AML-193 (cell line): Measurements from ENCODE around the gene TRIM65.
A peak's percentile ranks its signal among the peaks of the same experiment; 100 is the strongest.
"Not testable (repeated sequence)": the region's sequence is repeated elsewhere in the genome, so short reads cannot be mapped to it uniquely, and the experiment has no call there.

Experiments
- DNase-seq, 2 experiments: peaks; one replicate each; lab custom pipeline; 2025; lab: John Stamatoyannopoulos, UW

TRIM65 gene

DNA sequence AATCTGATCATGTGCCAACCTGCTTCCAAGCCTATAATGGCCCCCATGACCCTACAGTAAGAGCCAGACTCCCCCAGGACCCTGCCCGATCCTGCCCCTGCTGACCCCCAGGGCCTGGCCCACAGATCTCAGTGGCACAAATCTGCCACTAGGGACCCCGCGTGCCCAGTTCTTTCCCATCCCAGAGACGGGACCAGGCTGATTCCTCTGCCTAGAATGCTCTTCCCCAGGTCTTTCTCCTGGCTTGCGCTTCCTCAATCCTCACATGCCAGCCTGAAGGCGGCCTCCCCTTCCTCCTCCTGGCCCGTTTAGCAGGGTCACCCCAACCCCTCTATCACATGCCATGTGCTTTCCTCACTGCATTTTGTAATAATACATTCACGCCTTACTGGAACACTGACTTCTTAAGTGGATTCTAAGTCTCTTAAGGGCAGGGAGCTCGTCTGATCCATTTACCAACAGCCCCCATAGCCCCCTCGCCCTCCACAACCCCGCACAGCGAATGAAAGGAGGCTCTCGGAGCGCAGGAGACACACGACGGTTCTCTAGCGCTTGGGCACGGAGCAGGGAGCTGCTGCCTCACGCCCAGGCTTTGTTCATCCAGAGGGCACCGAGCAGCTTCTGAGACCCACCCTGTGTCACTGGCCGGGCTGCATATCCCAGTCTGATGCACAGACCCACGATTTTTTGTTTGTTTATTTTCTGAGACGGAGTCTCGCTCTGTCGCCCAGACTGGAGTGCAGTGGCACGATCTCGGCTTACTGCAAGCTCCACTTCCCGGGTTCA is 1.2 kb downstream of the TRIM65 start:
- DNase-seq, result peak; percentile 30 to 53

DNA sequence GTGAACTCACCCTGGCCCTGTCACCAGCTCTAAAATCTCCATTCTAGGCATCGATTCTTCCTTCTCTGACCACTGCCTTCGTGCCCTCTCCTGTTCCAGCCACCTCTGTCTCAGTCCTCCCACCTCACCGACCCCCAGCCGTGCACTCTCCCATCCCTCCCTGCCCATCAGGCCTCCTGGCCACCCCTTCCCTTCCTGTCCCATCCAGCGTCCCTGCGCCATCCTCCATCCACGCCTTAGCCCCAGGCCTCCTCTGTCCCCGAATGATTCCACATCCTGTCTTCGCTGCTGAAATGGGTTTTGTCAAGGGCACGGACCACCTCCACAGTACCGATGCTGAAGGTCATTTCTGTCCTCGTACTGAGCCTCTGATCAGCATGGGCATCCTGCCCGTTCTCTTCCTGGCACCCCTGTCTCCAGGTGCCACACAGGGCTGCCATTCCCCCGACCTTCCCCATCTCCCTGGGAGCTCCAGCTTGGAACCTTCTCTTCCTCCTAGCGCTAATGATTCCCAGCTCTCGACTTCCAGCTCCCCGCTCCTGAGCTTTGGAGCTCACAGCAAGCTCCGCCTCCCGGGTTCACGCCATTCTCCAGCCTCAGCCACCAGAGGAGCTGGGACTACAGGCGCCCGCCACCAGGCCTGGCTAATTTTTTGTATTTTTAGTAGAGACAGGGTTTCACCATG is 2.6 kb downstream of the TRIM65 start:
- DNase-seq, result no peak

DNA sequence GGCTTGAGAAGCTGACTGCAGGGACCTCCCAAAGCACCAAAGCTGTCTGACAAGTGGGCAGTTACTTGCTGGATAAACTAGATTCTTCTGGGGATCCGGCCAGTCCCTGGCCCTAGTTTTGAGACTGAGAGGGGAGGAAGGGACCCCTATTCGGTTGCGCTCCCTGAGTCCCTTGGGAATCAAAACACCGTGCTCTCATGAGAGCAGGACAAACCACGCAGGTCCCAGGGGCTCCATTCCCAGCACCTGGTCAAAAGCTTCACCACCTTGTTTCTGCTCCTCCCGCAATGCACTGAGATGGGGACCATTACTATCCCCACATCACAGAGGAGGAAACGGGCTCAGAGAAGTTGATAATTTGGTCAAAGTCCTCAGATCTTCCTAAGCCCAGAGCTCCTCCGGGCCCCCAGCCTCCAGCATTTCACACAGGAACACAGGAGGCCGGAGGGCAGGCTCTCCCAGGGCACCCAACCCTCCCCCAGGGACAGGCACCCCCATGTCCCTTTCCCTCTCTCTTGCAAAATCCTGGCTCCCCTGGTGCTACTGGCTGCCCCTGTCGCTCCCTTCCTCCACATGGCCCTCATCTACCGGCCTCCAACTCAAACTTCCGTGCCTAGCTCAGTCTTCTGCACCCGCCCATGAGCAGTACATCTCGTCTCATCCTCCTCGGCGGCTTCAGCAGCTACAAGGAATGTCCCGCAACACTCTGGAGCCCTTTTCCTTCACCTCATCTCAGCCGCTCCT is 3.3 kb downstream of the TRIM65 start:
- no peak for DNase-seq

DNA sequence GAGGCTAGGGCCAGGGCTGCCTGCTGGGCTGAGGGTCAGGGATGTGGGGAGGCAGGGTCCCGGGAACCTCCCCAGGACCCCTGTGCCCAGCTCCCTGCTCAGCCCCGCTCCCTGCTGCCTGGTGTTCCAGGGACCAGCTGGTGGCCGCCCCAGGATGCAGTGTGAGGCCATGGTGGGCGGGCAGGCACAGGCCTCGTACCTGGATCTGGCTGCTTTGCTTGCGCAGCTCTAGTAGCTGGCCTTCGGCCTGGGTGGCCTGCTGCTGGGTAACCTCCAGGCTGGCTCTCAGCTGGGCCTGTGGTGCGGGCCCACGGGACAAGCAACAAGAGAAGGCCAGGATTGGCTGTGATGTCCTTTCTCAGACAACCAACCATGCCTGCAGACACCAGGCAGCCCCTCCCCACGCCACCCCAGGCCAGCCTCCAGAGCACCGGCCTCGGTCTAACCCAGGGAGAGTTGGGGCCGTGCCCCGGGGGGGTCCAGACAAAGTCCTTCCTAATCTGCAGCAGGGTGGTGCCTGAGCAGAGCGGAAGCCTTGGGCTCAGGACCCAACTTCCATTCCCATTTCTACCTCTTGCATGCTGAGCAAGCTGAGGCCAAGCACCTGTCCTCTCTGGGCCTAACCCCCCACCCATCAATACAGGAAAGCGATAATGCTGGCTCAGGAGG is 4.1 kb downstream of the TRIM65 start:
- DNase-seq, result no peak

DNA sequence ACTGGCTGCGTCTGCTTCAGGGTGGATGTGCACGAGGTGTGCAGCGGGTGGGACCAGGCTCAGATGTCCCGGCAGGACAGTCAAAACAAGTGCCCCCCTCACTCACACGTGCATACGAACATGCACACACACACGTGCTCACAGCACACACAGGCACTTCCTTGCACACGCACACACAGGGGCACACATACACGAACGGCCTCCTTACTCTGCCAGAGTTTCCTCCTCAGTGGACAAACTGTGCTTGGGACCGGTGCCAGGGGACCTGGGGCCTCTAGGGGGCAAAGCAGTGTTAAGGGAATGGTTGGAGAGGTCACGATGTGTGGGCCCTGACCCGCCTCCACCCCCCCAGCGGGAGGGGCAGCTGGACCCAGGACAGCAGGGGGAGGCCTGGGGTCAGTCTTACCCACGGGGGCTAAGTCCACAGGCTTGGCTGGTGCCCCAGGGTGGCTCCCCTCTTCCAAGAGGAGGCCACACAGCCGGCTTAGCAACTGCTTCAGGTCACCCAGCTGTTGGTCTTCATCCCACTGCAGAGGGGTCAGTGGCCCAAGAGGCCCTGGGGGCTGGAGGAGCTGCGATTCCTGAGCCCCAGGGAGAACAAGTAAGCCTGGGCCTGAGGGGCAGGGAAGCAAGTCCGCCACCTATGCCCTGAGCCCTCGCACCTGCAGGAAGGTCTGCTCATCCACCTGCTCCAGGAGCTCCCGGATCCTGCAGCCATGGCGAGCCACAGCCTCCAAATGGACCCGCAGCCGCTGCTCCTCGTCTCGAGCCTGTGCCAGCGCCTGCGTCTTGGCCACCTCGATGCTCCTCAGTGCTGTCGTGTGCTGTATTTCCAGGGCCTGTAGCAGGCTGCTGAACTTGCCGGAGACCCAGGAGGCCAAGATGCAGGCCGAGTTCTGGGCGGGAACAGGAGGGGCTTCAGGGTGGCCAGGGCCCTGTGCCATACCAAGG is 4.9 kb downstream of the TRIM65 start:
- DNase-seq, result no peak

DNA sequence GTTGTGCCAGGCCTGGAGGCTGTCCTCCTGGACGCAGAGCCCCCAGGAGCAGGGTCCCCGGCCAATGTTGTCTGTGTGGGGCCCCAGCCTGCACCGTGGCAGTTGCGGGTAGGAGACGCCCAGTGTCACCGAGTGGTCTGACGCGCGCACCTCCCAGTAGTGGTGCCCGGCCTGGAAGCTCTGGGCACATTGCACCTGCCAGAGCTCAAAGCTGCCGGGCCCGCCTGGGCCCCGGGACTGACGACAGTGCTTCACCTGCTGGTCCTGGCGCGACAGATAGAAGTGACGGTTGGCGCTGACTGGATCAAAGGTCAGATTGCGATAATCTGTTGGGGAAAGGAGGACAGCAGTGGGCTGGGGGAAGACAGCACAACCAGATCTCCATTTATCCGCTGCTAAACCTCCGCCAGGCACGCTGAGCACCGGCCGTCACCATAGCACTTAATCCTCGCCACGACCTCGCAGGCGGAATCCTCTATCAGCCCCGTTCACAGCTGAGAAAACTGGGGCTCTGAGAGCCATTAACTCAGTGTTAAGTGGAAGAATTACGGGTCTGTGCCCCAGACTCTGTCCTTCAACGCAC is 5.6 kb downstream of the TRIM65 start:
- DNase-seq, result no peak

DNA sequence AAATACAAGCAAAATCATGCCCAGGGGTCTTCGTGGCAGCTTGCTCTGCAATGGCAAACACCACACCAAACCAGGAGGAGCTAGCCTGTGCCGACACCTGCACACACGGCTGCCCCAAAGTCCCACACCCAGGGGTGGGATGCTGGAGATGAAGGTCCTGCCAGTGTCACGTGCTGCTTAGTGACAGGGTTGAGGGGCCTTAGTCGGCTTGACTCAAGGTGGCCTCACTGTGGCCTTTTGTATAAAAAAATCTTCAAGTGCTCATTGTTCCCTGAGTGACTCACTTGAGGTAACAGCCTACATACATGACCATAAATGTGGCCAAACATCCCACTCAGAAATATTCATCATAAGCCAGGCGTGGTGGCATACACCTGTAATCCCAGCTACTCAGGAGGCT is 7.3 kb downstream of the TRIM65 start:
- no peak for DNase-seq

DNA sequence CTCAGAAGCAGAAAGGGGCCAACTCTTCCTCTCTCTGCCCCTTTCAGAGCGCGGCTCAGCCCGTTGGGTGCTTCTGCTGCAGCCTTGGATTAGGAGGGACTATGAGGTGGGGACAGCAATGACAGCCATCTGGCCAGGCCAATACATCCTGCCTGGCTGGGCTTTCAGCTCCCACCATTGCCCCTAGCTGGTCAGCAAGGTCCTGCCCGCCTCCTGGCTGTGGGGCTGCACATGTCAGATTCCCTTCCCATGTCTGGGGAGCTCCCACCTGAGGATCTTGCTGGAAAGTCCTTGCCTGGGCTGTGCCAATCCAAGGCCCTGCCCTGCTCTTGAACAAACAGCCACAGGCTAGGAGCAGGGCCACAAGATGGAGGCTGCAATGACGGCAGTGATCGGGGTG is 8.3 kb downstream of the TRIM65 start:
- no peak for DNase-seq

DNA sequence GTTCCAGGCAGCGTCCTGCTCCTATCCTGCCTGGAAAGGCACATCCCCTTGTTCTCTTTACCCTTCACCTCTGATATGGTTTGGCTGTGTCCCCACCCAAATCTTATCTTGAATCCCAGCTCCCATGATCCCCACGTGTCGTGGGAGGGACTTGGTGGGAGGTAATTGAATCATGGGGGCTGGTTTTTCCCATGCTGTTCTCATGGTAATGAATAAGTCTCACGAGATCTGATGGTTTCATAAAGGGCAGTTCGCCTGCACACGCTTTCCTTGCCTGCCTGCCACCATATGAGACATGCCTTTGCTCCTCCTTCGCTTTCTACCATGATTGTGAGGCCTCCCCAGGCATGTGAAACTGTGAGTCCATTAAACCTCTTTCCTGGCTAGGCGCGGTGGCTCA is 10.9 kb downstream of the TRIM65 start:
- not testable (repeated sequence) for DNase-seq

DNA sequence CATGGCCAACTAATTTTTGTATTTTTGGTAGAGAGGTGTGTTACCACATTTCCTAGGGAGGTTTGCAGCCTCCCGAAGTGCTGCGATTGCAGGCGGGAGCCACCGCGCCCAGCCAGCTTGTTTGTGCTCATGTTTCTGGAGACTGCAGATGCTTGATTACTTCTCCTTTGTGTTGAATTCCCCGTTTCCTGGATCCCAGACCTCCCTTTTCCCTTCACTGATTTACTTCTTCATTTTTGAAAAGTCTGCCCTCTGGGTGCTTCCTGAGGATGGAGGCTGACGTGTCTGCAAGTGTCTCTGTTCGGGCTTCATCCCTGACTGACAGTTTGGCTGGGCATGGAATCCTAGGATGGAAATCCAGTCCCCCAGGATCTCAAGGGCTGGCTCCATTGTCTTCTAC is 11.3 kb downstream of the TRIM65 start:
- DNase-seq, result no peak

DNA sequence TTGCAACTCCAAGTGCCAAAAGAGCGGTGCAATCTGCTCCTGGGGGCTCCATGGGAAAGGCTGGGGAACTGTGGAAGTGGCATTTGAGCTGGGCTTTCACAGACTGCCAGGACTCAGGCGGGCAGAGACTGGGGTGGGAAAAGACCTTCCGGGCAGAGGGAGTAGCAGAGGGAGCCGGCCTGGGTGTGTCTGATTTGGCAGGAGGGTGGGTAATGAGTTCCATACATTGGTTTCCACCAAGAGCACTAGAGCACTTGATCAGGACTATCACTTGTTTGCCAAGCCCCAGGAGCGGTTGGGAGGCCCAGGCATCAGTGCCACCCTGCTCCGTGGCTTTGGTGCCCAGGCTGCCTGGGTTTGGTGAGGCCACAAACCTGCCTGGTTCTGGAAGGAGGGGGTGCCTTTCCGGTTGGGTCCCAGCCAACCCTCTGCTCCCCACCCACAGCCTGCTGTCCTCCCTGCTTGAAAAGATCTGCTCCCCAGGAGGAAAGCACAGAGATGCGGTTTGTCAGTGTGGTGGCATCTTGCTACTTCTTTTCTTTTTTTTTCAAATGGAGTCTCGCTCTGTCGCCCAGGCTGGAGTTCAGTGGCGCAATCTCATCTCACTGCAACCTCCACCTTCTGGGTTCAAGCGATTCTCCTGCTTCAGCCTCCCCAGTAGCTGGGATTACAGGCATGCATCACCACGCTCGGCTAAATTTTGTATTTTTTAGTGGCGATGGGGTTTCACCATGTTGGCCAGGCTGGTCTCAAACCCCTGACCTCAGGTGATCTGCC is 14.9 kb downstream of the TRIM65 start:
- DNase-seq, result no peak

DNA sequence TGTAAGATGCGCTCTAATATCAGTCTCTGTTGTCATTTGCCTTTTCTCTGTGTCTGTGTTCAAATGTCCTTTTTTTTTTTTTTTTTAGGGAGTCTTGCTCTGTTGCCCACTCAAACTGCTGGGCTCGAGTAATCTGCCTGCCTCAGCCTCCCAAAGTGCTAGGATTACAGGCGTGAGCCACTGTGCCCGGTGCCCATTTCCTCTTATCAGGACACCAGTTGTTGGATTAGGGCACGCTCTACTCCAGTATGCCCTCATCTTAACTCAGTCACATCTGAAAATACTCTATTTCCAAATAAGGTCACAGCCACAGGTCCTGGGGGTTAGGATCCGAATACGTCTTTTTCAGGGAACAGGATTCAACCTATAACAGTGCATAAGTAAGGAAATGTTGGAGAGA is 16.5 kb downstream of the TRIM65 start:
- no peak for DNase-seq

DNA sequence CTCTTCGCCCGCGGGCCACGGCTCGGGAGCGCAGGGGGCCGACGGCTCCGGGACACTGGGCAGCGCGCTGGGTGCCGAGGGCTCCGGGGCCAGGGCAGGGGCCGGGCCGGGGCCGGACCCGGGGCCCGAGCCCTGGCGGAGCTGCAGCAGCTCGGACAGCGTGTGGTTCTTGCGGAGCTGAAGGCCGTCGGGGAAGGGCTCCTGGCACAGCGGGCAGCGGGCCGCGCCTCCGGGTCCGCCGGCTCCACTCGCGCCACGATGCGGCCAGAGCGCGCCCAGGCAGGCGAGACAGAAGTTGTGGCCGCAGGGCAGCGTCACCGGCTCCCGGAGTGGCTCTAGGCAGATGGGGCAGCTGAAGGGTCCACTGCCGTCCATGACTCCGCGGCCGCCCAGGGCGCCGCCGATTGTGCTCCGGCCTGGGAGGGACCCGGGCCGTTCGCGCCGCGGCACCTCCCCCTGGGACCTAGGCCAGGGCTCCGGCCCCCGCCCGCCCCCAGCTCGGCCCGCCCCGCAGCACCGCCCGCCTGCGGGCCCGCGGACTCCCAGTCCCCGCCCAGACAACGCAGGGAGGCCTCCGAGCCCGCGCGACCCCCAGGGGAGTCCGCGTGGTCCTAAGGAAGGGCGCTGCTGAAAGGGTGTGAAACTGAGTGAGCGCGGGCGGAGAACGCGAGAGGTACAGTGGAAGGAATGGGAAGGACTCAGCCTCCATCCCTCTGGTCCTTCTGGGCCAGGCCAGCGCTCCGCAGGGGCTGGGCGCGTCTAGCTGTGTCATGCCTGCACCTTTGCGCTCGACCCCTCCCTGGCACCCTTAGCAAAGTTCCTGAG is 18.4 kb downstream of the TRIM65 start, which contains the start of gene TRIM47:
Gene TRIM47, minus strand, starts transcription at position 408 of the 825 bp plus-strand sequence. Its CDS starts 33 bp downstream, at position 375.
- DNase-seq, result no peak

DNA sequence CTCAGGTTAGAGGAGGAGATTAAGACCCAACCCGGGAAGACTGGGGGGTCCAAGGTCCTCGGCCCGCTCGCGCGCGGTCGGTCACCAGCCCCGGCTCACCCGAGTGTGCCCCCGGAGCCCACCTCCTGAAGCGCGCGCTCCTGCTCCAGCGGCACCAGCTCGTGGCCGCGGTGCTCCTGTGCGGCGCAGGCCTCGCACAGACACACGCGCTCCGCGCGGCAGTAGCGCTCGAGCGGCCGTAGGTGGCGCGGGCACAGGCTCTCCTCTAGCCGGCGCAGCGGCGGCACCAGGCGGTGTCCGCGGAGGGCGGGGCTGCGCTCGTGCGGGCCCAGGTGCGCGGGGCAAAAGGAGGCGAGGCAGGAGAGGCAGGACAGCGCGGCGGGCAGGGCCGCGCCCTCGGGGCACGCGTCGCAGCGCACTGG is 19.0 kb downstream of the TRIM65 start:
- peak; percentile 65 for DNase-seq

DNA sequence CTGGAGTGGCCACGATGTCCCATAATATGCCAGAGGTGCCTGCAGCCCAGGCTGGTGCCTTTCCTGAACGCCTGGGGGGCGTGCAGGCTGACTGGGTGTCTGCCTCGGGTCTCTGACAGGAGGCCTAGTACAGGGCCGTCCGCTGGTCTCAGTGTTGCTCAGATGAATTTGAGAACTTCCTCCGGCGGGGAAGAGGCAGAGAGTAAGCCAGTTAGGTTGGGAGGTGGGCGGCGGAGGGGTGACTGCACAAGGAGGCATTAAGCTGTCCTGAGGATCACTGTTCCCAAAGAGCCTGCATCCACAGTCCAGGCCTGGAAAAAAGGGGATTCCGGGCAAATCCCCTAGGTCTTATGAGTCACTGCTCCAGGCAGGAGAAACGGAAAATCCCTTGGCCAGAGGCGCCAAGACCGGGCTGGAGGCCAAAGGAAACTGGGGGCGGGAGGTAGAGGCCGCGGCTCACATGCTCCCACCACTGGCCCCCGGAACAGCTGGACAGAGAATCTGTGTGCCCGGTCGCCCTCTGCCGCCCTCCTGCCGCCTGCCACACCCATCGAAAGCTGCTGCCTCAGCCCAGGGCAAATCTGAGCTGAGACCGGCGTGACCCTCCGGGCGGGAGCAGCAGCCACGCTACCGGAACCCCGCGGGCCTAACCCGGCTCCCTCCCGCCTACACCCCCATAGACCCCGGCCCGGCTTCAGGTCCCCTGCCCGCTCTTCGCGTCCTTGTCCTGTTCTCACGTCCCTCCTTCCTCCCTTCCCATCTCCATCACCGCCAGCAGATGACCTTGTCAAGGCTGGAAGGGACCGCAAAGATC is 19.6 kb downstream of the TRIM65 start:
- no peak for DNase-seq

DNA sequence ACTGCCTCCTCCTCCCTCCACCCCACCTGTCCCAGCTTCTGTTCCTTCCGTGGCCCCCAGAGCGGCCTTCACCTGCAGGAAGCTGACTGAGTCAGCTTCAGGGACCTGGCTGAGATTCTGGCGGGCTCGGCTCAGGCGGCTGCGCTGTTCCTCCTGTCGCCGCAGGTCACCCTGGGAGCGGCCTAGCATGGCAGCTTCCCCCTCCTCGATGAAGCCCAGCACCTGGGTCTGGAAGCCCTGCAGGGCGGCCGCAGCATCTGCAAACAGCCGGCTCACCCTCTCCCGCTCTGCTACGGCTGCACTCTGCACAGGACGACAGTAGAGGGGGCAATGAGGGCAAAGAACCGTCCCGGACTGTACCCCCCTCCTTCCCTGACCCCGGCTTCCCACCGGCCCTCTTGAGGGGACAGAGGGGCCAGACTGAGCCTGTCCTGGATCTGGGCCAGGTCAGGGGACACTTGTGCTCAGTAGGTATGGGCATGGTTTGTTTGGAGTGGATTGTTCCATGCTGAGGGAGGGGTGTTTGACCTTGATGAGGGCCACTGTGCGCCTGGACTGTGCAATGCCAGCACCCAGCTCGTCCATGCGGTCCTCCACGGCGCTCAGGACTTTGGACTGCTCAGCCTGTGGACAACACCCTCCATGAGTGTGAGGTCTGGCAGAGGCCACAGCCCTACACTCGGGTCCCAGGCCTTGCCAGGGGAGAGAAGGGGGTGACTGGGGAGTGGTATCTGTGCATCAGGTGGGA is 20.4 kb downstream of the TRIM65 start:
- DNase-seq, result peak; percentile 22 to 59

DNA sequence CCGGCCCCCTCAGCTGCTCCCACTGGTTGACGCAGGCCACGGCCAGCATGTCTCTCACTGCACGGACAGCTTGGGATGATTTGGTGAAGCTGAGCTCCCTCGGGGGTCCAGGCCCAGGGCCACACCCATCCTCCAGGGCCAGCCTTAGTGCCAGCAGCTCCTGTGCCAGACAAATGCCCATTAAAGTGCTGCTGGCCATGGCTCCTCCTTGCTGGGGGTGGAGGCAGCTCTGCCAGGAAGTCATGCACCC is 20.9 kb downstream of the TRIM65 start:
- peak in 1 of 2 experiments; percentile 59 for DNase-seq
